GM18505 (cell line): ENCODE data around the gene STN1.

Experiments
- ATAC-seq: cut with Tn5 transposase; IDR thresholded peaks from one replicate; pipeline ENCODE4 v1.9.1; 2021; ENCODE audit not compliant: unreplicated experiment
- POLR2A ChIP-seq: IDR thresholded peaks from 4 replicates; pipeline ENCODE4 v1.6.1; 2011; ENCODE audit warnings: borderline replicate concordance; ENCODE audit not compliant: insufficient read depth, insufficient read length; ENCODE audit errors: extremely low read depth

STN1 gene

DNA sequence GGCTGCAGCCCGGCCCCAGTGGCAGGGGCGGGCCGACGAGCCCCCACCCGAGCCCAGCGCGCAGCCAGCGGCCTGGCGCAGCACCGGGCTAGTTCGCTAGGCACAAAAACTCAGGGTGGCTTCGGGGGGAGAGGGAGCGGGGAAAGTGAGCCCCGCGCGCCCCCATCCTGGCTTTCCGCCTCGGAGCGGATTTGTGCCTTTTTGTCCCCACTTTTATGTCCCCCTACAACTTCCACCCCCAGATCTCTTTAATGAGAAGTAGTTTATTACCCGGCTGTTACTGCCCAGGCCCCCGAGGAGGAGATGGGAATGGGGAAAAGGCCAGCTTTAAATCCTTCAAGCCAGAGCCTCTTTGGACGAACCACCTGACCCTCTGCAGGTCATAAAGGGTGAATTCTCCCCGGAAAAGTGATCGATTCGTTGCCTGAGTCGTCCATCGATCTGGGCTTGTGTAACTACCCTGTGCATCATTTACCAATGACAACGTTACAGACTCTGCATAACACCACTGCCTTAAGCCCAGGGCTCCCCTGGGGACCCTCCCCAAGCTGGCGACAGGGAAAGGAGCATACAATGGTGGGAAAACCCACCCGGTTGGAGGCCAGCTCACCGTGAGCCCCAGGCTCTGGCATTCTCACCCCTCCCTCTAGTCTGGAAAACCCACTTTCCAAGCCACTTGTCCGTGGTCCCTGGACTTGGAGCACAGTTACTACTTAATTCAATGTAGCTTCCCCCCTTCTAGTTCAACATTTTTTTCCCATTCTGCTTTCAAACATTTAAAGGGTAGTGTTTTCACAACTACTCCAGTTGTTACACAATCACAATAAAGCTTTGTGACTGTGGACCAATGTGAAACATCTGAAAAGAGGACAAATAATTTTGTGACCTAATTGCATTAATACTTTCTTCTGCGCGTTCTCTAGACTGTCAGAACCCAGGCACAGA, 61.9 kb downstream of the STN1 start:
- ATAC-seq = no peak

DNA sequence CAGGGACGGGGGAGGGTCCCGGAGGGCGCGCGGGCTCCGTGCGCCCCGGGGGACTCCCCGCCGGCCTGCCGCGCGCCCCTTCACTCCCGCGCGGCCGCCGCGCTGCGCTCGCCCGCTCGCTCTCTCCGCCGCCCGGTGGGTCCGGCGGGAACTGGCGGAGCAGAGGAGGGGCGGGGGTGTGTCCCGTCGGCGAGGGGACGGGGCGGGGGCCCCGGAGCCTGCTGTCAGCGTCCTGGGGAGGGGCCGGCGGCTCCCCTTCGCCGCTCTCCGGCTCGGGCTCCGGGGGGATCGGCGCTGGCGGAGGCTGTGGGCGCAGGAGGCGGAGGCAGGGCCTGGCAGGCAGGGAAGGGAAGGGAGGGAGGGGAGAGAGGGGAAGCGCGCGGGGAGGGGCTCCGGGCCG, 62.6 kb downstream of the STN1 start, which contains the start of gene SH3PXD2A:
TSS of gene SH3PXD2A (minus strand) at position 153 of the 400 bp plus-strand sequence. CDS start 310 bp downstream, outside the sequence.
- no peak for ATAC-seq
- TF ChIP-seq POLR2A = no peak

More for the DNA sequence above, 61.9 kb downstream of the STN1 start:
- no peak for TF ChIP-seq POLR2A

DNA sequence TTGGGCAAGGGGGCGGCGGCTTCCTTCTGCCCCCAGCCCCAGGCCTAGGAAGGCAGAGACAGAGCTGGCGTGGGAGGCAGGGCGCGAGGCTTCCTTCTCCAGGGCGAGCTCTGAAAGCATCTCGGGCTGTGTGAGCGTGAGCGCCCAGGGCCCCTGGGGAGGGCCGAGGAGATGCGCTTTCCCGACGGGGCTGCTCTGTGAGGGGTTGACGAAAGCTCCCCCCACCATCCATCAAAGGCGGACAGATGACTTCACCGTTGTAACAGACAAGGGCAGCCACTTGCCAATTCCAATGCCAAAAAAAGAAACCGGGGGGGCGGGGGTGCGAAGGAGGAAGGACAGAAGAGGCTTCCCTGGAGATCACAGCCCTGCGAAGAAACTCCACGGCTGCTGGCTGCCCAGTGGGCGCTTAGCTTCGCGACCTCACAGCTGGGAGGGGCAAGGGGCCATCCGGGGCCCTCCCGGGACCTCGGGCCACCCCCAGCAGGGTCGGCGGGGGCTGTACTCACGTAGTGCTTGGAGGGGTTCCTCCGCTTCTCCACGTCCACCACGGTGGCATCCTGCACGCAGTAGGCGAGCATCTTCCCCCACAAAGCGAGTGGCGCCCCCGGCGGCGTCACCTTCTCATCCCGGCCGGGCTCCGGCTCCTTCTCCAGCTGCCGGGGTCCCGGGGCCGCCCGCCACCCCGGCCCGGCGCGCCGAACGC, 63.1 kb downstream of the STN1 start:
- no peak for ATAC-seq
- no peak for TF ChIP-seq POLR2A

DNA sequence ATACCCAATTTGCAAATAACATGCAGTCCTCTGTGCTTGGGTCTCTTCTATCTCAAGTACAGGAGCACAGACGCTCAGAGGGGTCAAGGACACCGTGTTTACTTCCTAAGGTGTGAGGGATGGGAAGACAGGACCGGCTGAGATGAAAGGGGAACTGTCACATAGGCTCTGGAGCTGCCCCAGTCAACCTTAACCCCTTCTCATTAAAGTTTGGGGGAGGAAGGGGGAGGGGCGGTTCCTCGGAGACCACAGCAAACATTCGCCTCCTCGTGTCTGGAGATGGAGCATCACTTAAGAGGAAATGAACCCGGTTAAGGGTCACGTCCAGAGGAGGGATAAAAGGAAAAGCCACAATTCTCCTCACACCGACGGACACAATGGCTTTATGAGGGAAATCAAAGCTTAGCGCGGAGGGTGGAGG, 63.7 kb downstream of the STN1 start:
- TF ChIP-seq POLR2A = no peak
- ATAC-seq = no peak

- no peak for TF ChIP-seq POLR2A
- ATAC-seq = no peak
These were observed 64.3 kb downstream of the STN1 start for GRCh38 chr10:103853428-103854264.

DNA sequence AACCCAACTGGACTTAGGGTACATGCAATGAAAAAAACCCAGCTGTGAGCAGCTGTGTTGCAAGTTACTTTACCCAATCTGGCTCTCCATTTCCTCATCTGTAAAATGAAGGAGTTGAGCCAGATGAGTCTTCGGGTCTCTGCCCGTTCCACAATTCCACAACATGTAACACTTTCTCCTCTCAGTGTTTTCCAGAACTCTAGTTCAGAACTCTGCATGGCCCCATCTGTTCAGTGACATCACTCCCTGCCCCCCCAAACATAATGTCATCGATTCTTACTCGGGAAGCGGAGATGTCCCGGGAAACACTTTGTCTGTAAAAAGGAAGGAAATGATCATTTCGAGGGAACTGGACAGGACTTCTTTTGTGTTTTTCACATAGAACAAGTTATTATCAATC, 65.1 kb downstream of the STN1 start:
- TF ChIP-seq POLR2A = no peak
- no peak for ATAC-seq

DNA sequence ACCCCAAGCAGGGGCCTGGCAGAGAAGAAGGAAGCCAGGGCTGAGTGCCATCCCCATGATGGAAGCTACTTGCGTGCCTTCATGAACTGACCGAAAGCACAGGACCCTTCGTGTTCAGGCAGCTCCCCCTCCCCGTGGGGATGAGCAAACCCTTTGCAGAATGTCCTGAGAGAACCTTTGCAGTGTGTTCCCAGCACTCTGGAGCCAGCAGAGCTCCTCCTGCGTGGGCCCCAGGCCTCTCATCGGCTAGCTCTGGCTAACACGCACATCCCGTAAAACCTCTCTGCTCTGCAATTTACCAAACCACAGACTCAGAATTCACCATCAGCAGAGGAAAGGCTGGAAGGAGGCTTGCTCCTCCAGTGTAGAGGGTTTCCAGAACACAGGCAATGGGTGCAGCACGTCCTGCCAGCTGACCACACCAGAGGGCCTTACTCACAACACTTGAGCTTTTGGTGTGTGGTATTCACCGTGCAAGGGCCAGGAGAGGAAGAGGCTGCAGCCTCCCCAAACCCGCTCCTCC, 65.7 kb downstream of the STN1 start:
- no peak for ATAC-seq
- TF ChIP-seq POLR2A = no peak

- ATAC-seq = no peak
- no peak for TF ChIP-seq POLR2A
These were observed 66.7 kb downstream of the STN1 start for GRCh38 chr10:103851261-103851660.

- ATAC-seq = no peak
- TF ChIP-seq POLR2A = no peak
These were observed 67.5 kb downstream of the STN1 start for GRCh38 chr10:103850572-103850895.

DNA sequence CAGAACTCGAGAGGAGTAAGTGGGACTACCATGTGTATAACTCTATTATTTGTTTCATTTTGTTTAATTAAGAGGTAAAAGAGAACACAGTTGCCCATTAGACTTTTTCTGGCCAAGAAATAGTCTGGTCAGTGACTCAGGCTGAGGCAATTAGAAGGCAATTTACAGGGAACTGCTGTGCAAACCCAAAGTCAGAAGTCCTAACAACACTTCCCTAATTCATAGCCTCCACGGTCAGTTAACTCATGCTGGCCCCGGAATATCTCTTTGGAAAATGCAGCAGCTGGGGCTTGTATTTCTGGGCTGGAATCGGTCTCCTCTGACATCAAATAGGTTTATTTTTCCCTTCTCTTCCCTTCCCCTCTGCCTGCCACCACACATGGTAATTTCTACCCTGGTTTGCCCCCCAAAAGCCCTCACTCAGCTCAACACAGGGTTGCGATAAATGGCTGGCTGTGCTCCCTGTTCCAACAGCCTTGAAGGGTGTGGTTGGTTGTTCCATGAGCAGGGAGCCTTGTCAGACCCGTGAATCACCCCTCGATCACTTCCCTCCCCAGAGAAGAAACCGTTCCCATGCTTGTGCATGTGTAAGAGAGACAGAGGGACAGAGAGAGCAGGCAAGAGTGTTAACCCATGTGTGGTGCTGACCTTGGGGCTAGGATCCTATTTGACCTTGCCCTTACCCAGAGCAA, 68.0 kb downstream of the STN1 start:
- no peak for ATAC-seq
- no peak for TF ChIP-seq POLR2A

DNA sequence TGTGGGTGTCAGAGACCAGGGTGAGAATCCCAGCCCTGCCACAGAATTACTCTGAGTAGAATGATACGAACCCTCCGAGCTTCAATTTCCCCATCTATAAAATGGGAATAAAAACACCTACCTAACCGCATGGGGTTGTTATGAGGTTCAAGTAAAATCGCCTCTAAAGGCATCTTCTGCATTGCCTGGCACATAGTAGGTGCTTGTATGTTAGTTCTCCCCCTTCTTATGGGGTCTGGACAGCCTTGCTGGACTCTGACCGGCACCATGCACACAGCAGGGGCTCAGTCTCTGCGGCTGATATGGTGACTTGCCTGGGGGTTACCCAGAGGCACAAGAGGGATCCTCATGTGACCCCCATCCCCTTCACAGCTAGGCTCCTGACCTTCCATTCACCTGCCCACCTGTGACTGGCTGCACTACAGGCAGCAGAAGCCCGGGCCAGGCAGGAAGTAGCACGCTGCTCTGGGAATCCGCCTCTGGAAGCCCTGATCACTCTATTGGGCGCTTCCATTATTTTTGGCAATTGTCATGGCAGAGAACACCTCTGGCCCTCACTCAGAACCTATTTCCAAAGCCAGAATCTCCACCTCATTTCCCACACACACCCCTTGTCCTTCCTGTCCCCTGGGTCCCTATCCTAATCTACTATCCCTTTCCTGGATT, 68.6 kb downstream of the STN1 start:
- no peak for TF ChIP-seq POLR2A
- ATAC-seq = no peak

GRCh38 chr10:103847909-103848468, 70.0 kb downstream of the STN1 start:
- TF ChIP-seq POLR2A = no peak
- ATAC-seq = no peak
